H1 (cell line): ENCODE results near the gene ABL2. TPM values are rescaled to one million over a fixed set of nuclear protein-coding genes. Genes with fewer than 3 reads are reported as not detected.

ENCODE experiments used
- CTCF ChIA-PET: fragments of 300-600 bp; sonication (Branson Sonifier 250); formaldehyde crosslinking; loops from one replicate; lab custom pipeline; 2021; ENCODE audit not compliant: partially characterized antibody; lab: Charles Lee
- POLR2A ChIA-PET: fragments of 300-600 bp; sonication (Branson Sonifier 250); formaldehyde crosslinking; loops from one replicate; lab custom pipeline; 2021; ENCODE audit warnings: inconsistent platforms; ENCODE audit not compliant: partially characterized antibody; lab: Charles Lee
- DNase-seq, 2 experiments: peaks; one replicate each; pipeline versions ENCODE4 v3.0.0 to v3.0.0-alpha.2; 2010 to 2022; ENCODE audit warnings: low spot score in 2 of 2, low read depth in 1 of 2, mixed read lengths in 1 of 2
- FAIRE-seq: peaks from 2 replicates; lab custom pipeline; 2011; peaks lifted over from hg19 to GRCh38; lab: Jason Lieb, UNC
- H2AFZ ChIP-seq: 2 replicates; pipeline ENCODE4 v1.8.1; 2012; ENCODE audit warnings: low read length, inconsistent platforms
- H2AK5ac ChIP-seq: 2 replicates; pipeline ENCODE4 v1.6.1; 2013; ENCODE audit warnings: low read depth, low read length
- H2BK120ac ChIP-seq: replicated peaks from 2 replicates; pipeline ENCODE3; 2013; ENCODE audit warnings: low read depth, low read length, inconsistent platforms
- H2BK12ac ChIP-seq: 2 replicates; pipeline ENCODE4 v1.6.1; 2013; ENCODE audit warnings: low read depth, low read length
- H2BK15ac ChIP-seq: 2 replicates; pipeline ENCODE4 v1.6.1; 2013; ENCODE audit warnings: low read length
- H2BK20ac ChIP-seq: 2 replicates; pipeline ENCODE4 v1.6.1; 2013; ENCODE audit warnings: low read length
- H2BK5ac ChIP-seq: 2 replicates; pipeline ENCODE4 v1.6.1; 2013; ENCODE audit warnings: low read depth, low read length
- H3K14ac ChIP-seq: 2 replicates; pipeline ENCODE4 v1.6.1; 2013; ENCODE audit warnings: inconsistent platforms; ENCODE audit not compliant: insufficient read length
- H3K18ac ChIP-seq: 2 replicates; pipeline ENCODE4 v1.6.1; 2013; ENCODE audit warnings: low read length; ENCODE audit errors: extremely low read depth
- H3K23ac ChIP-seq: 2 replicates; pipeline ENCODE4 v1.6.1; 2013; ENCODE audit warnings: inconsistent platforms; ENCODE audit not compliant: insufficient read length
- H3K23me2 ChIP-seq: 2 replicates; pipeline ENCODE4 v1.6.1; 2013; ENCODE audit warnings: low read depth, low read length
- H3K27ac ChIP-seq: 2 replicates; pipeline ENCODE4 v1.6.1; 2011; ENCODE audit warnings: low read depth, low read length, inconsistent platforms
- H3K27me3 ChIP-seq, 4 experiments: replicated peaks in 1 of 4; 1 replicate in 1 of 4; 2 replicates in 3 of 4; pipeline versions ENCODE4 v1.6.1 to v1.8.1; 2011 to 2013; ENCODE audit warnings: low read length in 3 of 4, mild to moderate bottlenecking in 3 of 4, inconsistent platforms in 2 of 4, mixed read lengths in 2 of 4, moderate library complexity in 1 of 4; ENCODE audit not compliant: control insufficient read depth in 3 of 4, insufficient read depth in 3 of 4; ENCODE audit errors: extremely low read depth in 1 of 4
- H3K36me3 ChIP-seq, 4 experiments: 2 replicates each; pipeline versions ENCODE4 v1.6.1 to v1.8.1; 2011 to 2013; ENCODE audit warnings: mild to moderate bottlenecking in 4 of 4, low read length in 3 of 4, moderate library complexity in 2 of 4, control low read depth in 1 of 4, inconsistent platforms in 1 of 4; ENCODE audit not compliant: insufficient read depth in 4 of 4, control insufficient read depth in 2 of 4
- H3K4ac ChIP-seq: replicated peaks from 2 replicates; pipeline ENCODE3; 2013; ENCODE audit warnings: low read length, low read depth, mixed read lengths, inconsistent platforms; ENCODE audit not compliant: insufficient read length
- H3K4me1 ChIP-seq, 4 experiments: replicated peaks in 1 of 4; 1 replicate in 1 of 4; 2 replicates in 3 of 4; pipeline versions ENCODE4 v1.6.1 to v1.8.1; 2011 to 2013; ENCODE audit warnings: low read length in 3 of 4, inconsistent platforms in 2 of 4, mixed read lengths in 1 of 4; ENCODE audit not compliant: insufficient read depth in 4 of 4, control insufficient read depth in 3 of 4
- H3K4me2 ChIP-seq, 2 experiments: 2 replicates each; pipeline versions ENCODE4 v1.6.1 to v1.8.1; 2011 to 2013; ENCODE audit warnings: low read depth in 2 of 2, low read length in 2 of 2, control low read depth in 1 of 2, inconsistent platforms in 1 of 2, mild to moderate bottlenecking in 1 of 2; ENCODE audit not compliant: insufficient read depth in 1 of 2
- H3K4me3 ChIP-seq, 4 experiments: fragments of 200-600, 300-600 bp in 1 of 4; sonication (generic), shearing (Covaris generic), sonication (Bioruptor Twin) in 1 of 4; 2 replicates each; pipeline versions ENCODE4 v1.5.1 to v1.8.1; 2011 to 2016; ENCODE audit warnings: low read length in 4 of 4, low read depth in 3 of 4, control low read depth in 2 of 4, inconsistent platforms in 2 of 4, mild to moderate bottlenecking in 2 of 4, mixed read lengths in 1 of 4, moderate library complexity in 1 of 4; ENCODE audit not compliant: insufficient read depth in 2 of 4; ENCODE audit errors: extremely low read depth in 1 of 4
- H3K56ac ChIP-seq: replicated peaks from 2 replicates; pipeline ENCODE3; 2013; ENCODE audit warnings: low read depth, mild to moderate bottlenecking, mixed read lengths, low read length, inconsistent platforms; ENCODE audit not compliant: insufficient read length
- H3K79me1 ChIP-seq: 2 replicates; pipeline ENCODE4 v1.6.1; 2013; ENCODE audit warnings: low read depth, low read length, control low read depth
- H3K79me2 ChIP-seq, 2 experiments: 2 replicates each; pipeline versions ENCODE4 v1.6.1 to v1.8.1; 2012 to 2013; ENCODE audit warnings: low read length in 2 of 2, mild to moderate bottlenecking in 2 of 2, inconsistent platforms in 1 of 2; ENCODE audit not compliant: insufficient read depth in 2 of 2, control insufficient read depth in 1 of 2
- H3K9ac ChIP-seq, 4 experiments: replicated peaks in 1 of 4; 1 replicate in 1 of 4; 2 replicates in 3 of 4; pipeline versions ENCODE4 v1.6.1 to v1.8.1; 2011 to 2013; ENCODE audit warnings: low read depth in 3 of 4, low read length in 3 of 4, control low read depth in 2 of 4, mild to moderate bottlenecking in 2 of 4, moderate library complexity in 2 of 4, inconsistent platforms in 1 of 4; ENCODE audit errors: extremely low read depth in 1 of 4
- H3K9me3 ChIP-seq, 2 experiments: 2 replicates each; pipeline versions ENCODE4 v1.6.1 to v1.8.1; 2012 to 2013; ENCODE audit warnings: mild to moderate bottlenecking in 2 of 2, moderate library complexity in 2 of 2, control low read depth in 1 of 2, inconsistent platforms in 1 of 2, low read depth in 1 of 2, low read length in 1 of 2, mixed read lengths in 1 of 2; ENCODE audit not compliant: insufficient read depth in 2 of 2
- H4K20me1 ChIP-seq, 2 experiments: replicated peaks in 1 of 2; 2 replicates each; pipeline versions ENCODE3 to v1.8.1; 2011 to 2013; ENCODE audit warnings: inconsistent platforms in 2 of 2, low read length in 2 of 2, mild to moderate bottlenecking in 1 of 2; ENCODE audit not compliant: insufficient read depth in 2 of 2, control insufficient read depth in 1 of 2
- H4K5ac ChIP-seq: 2 replicates; pipeline ENCODE4 v1.6.1; 2013; ENCODE audit warnings: low read length, low read depth, mixed read lengths, inconsistent platforms; ENCODE audit not compliant: insufficient read length
- H4K8ac ChIP-seq: 2 replicates; pipeline ENCODE4 v1.8.0; 2013; ENCODE audit warnings: mild to moderate bottlenecking, moderate library complexity, low read length, inconsistent platforms; ENCODE audit not compliant: insufficient read depth; ENCODE audit errors: extremely low read depth
- H4K91ac ChIP-seq: replicated peaks from 2 replicates; pipeline ENCODE3; 2013; ENCODE audit warnings: low read length, mixed read lengths, inconsistent platforms; ENCODE audit not compliant: insufficient read length
- BACH1 ChIP-seq: IDR thresholded peaks from 2 replicates; pipeline ENCODE4 v1.6.1; 2012; ENCODE audit warnings: low read length, improper control_type of control experiment
- BRCA1 ChIP-seq: IDR thresholded peaks from 2 replicates; pipeline ENCODE4 v1.6.1; 2012; ENCODE audit warnings: low read depth, low read length, improper control_type of control experiment
- CBX5 ChIP-seq: fragments of 300-800, 300-1000 bp; sonication (generic); IDR thresholded peaks from 2 replicates; pipeline ENCODE4 v1.7.1; 2016; ENCODE audit warnings: antibody characterized with exemption, low read length, low read depth
- CHD2 ChIP-seq: IDR thresholded peaks from 2 replicates; pipeline ENCODE4 v1.6.1; 2012; ENCODE audit warnings: low read length, improper control_type of control experiment
- CTBP2 ChIP-seq: IDR thresholded peaks from 2 replicates; pipeline ENCODE4 v1.7.0; 2011; ENCODE audit warnings: borderline replicate concordance, mild to moderate bottlenecking, moderate library complexity, mixed read lengths, low read length; ENCODE audit not compliant: insufficient read depth, insufficient read length
- HDAC6 ChIP-seq: IDR thresholded peaks from one replicate; pipeline ENCODE4 v1.7.1; 2012; ENCODE audit warnings: low read depth, mild to moderate bottlenecking, inconsistent platforms, low read length, moderate library complexity
- SP4 ChIP-seq: IDR thresholded peaks from 2 replicates; pipeline ENCODE4 v1.6.1; 2012; ENCODE audit warnings: low read length, inconsistent platforms
- TBP ChIP-seq: IDR thresholded peaks from 2 replicates; pipeline ENCODE4 v1.6.1; 2011; ENCODE audit warnings: low read depth, low read length, improper control_type of control experiment
- TEAD4 ChIP-seq: IDR thresholded peaks from 2 replicates; pipeline ENCODE4 v1.6.1; 2012; ENCODE audit warnings: low read depth, low read length, inconsistent platforms, mixed read lengths
- YY1 ChIP-seq: IDR thresholded peaks from 2 replicates; pipeline ENCODE4 v1.6.1; 2011; ENCODE audit warnings: low read depth, mild to moderate bottlenecking, low read length
- ZNF274 ChIP-seq: IDR thresholded peaks from 2 replicates; pipeline ENCODE4 v1.7.0; 2012; ENCODE audit warnings: low read length, borderline replicate concordance; ENCODE audit errors: extremely low read depth
- WGBS, 2 experiments: shearing (Covaris generic) in 1 of 2; methylation state at CpG; one replicate each; pipeline versions ENCODE4 v1.1.6 to v1.1.7; 2013 to 2015; ENCODE audit warnings: low lambda C conversion rate in 2 of 2, mixed read lengths in 2 of 2, inconsistent platforms in 1 of 2, low coverage in 1 of 2, missing lambda C conversion rate in 1 of 2; ENCODE audit not compliant: insufficient replicate concordance in 2 of 2, insufficient coverage in 1 of 2, insufficient read length in 1 of 2; ENCODE audit errors: extremely low coverage in 1 of 2, missing lambda C conversion rate in 1 of 2; 5-methylcytosine and 5-hydroxymethylcytosine counted together
- polyA plus RNA-seq, 7 experiments: library from polyadenylated mRNA; depleted of rRNA in 3 of 7; stranded (reverse) in 5 of 7; unstranded in 2 of 7; fragments of >200 nt in 5 of 7; fragments of 200-250 nt in 2 of 7; gene quantifications; 1 replicate in 5 of 7; 2 replicates in 1 of 7; 4 replicates in 1 of 7; pipeline versions ENCODE4 v1.2.1 to v1.2.3, GENCODE V29; 2011 to 2013; ENCODE audit warnings: missing spikeins in 2 of 7, mixed read lengths in 2 of 7
- total RNA-seq: library from RNA; stranded (reverse); fragmentation: NEBNext Ultra II Directional; extraction: Animal tissue kit (Norgen Biotek cat#: 25700); gene quantifications from 2 replicates; pipeline ENCODE4 v1.2.1, GENCODE V29; 2021

ABL2 gene
- total and polyA plus RNA-seq, 2 of the 8 experiments (the other 6 are each of a cell fraction or from before 2014, with no cell fraction given): 4.5 to 19.1 TPM

- no peak overlapping the region for H2BK120ac ChIP-seq
- H3K4me1 ChIP-seq: 0 out of 7 replicates have a peak, but pooled peaks cover 0 to 2% (median 0%) of the 10 kb centered on the region in 4 experiments
- H2BK15ac ChIP-seq: no peak overlapping the region
- CTCF ChIA-PET: interaction anchor here (0.6 to 1.4 kb wide), 2 partner anchors 32 to 394 kb away, joined by 3 to 6 read pairs; no protein-coding TSS in a partner anchor
- H2BK20ac ChIP-seq: no peak overlapping the region
- 85% methylated on average over 6 of the region's 6 CpGs; no CpG with 5 or more reads in 1 of the 2 experiments for WGBS, 2 experiments
- no peak overlapping the region for H3K56ac ChIP-seq
- H3K27ac ChIP-seq: no peak overlapping the region
- no peak overlapping the region for H2AK5ac ChIP-seq
- H4K5ac ChIP-seq: no peak overlapping the region
- FAIRE-seq (no peak), DNase-seq (no peak)
- H4K91ac ChIP-seq: no peak overlapping the region
- no peak overlapping the region for H4K8ac ChIP-seq
- H3K79me1 ChIP-seq: no peaks in the 10 kb centered on the region
- no peak overlapping the region for H3K4me2 ChIP-seq
- H3K14ac ChIP-seq: no peak overlapping the region
- H3K9ac ChIP-seq: no peak overlapping the region
- POLR2A ChIA-PET: interaction anchor here (1.1 kb wide), 1 partner anchor 12 kb away, joined by 3 read pairs; no protein-coding TSS in a partner anchor
- H2AFZ ChIP-seq: no peak overlapping the region
- H3K79me2 ChIP-seq: peaks cover 0 to 32% of the 10 kb centered on the region in 2 experiments; a peak in 2 of 4 replicates
- H3K27me3 ChIP-seq: no peaks in the 10 kb centered on the region
- H3K23me2 ChIP-seq: no peaks in the 10 kb centered on the region
- H2BK5ac ChIP-seq: no peak overlapping the region
- no peaks in the 10 kb centered on the region for H3K9me3 ChIP-seq
- H3K36me3 ChIP-seq: no peaks in the 10 kb centered on the region
- no peak overlapping the region for H3K23ac ChIP-seq
- TF ChIP-seq BACH1 (no peak), TBP (no peak), CBX5 (no peak), CTBP2 (no peak), ZNF274 (no peak), CHD2 (no peak), BRCA1 (no peak), SP4 (no peak), HDAC6 (no peak), YY1 (no peak), TEAD4 (no peak)
- no peak overlapping the region for H3K4me3 ChIP-seq
- H3K4ac ChIP-seq: no peak overlapping the region
- no peaks in the 10 kb centered on the region for H4K20me1 ChIP-seq
- H2BK12ac ChIP-seq: no peak overlapping the region
- no peak overlapping the region for H3K18ac ChIP-seq
These were observed 76.3 kb downstream of the ABL2 start for GRCh38 chr1:179153217-179153616.
